Measurements from ENCODE around the gene PPM1M.
"Not testable (repeated sequence)": the region's sequence is repeated elsewhere in the genome, so short reads cannot be mapped to it uniquely, and the experiment has no call there.

PPM1M gene

GRCh38 chr3:52279596-52279995 is 34.0 kb downstream of the PPM1M start:
- no peak for DNase-seq

- DNase-seq: no peak
Measured at GRCh38 chr3:52280050-52280461, 34.5 kb downstream of the PPM1M start.

GRCh38 chr3:52281981-52282801 is 36.6 kb downstream of the PPM1M start:
- peak; percentile 68 for DNase-seq

GRCh38 chr3:52283306-52283705 is 37.7 kb downstream of the PPM1M start:
- no peak for DNase-seq

GRCh38 chr3:52284051-52284450 is 38.5 kb downstream of the PPM1M start:
- not testable (repeated sequence) for DNase-seq

GRCh38 chr3:52286777-52287110 is 41.2 kb downstream of the PPM1M start:
- DNase-seq: no peak

GRCh38 chr3:52288674-52289073 is 43.1 kb downstream of the PPM1M start:
- no peak for DNase-seq

GRCh38 chr3:52289338-52289746 is 43.8 kb downstream of the PPM1M start:
- no peak for DNase-seq

- DNase-seq: no peak
Measured at GRCh38 chr3:52289747-52290595, 44.4 kb downstream of the PPM1M start.

GRCh38 chr3:52290596-52291507 is 45.3 kb downstream of the PPM1M start:
- DNase-seq: no peak

- peak; percentile 48 for DNase-seq
Measured at GRCh38 chr3:52291508-52292181, 46.1 kb downstream of the PPM1M start.

GRCh38 chr3:52292247-52293065 is 46.9 kb downstream of the PPM1M start:
- no peak for DNase-seq

GRCh38 chr3:52293491-52294319 is 48.1 kb downstream of the PPM1M start:
- no peak for DNase-seq

GRCh38 chr3:52294320-52295150 is 49.0 kb downstream of the PPM1M start:
- no peak for DNase-seq

GRCh38 chr3:52295671-52296208 is 50.2 kb downstream of the PPM1M start:
- DNase-seq: no peak

- no peak for DNase-seq
Measured at GRCh38 chr3:52297242-52298148, 51.9 kb downstream of the PPM1M start.

- no peak for DNase-seq
Measured at GRCh38 chr3:52298149-52299098, 52.9 kb downstream of the PPM1M start.
